GM18505 (cell line): ENCODE data around the gene WDR12.
"Not testable (repeated sequence)": the region's sequence is repeated elsewhere in the genome, so short reads cannot be mapped to it uniquely, and the experiment has no call there.

Experiments
- ATAC-seq: cut with Tn5 transposase; IDR thresholded peaks from one replicate; pipeline ENCODE4 v1.9.1; 2021; ENCODE audit not compliant: unreplicated experiment
- POLR2A ChIP-seq: IDR thresholded peaks from 4 replicates; pipeline ENCODE4 v1.6.1; 2011; ENCODE audit warnings: borderline replicate concordance; ENCODE audit not compliant: insufficient read depth, insufficient read length; ENCODE audit errors: extremely low read depth

WDR12 gene

GRCh38 chr2:202912342-202913201 is 1.1 kb upstream of the WDR12 start:
- TF ChIP-seq POLR2A = peak; percentile 48
- ATAC-seq = peak; percentile 56

- ATAC-seq = no peak
- no peak for TF ChIP-seq POLR2A
These were observed 316 bp downstream of the WDR12 start for GRCh38 chr2:202911203-202911511.

GRCh38 chr2:202910698-202911097 is 775 bp downstream of the WDR12 start:
- no peak for ATAC-seq
- no peak for TF ChIP-seq POLR2A

GRCh38 chr2:202910250-202910649 is 1.2 kb downstream of the WDR12 start:
- ATAC-seq = not testable (repeated sequence)

GRCh38 chr2:202909394-202910192 is 1.9 kb downstream of the WDR12 start:
- no peak for TF ChIP-seq POLR2A
- no peak for ATAC-seq

- no peak for ATAC-seq
- no peak for TF ChIP-seq POLR2A
These were observed 3.3 kb downstream of the WDR12 start for GRCh38 chr2:202908186-202908585.

- ATAC-seq = not testable (repeated sequence)
These were observed 6.0 kb downstream of the WDR12 start for GRCh38 chr2:202905507-202905906.

GRCh38 chr2:202885190-202885589 is 26.3 kb downstream of the WDR12 start:
- ATAC-seq = no peak
- no peak for TF ChIP-seq POLR2A

GRCh38 chr2:202883987-202884675 is 27.3 kb downstream of the WDR12 start:
- TF ChIP-seq POLR2A = no peak
- ATAC-seq = no peak

GRCh38 chr2:202881570-202881969 is 29.9 kb downstream of the WDR12 start:
- no peak for TF ChIP-seq POLR2A
- no peak for ATAC-seq

- no peak for ATAC-seq
- no peak for TF ChIP-seq POLR2A
These were observed 33.8 kb downstream of the WDR12 start for GRCh38 chr2:202877699-202878098.

- TF ChIP-seq POLR2A = peak; percentile 2
- peak; percentile 55 for ATAC-seq
These were observed 40.0 kb downstream of the WDR12 start, which contains the start of gene ICA1L for GRCh38 chr2:202871300-202872141. TSS of gene ICA1L (minus strand) at chr2:202871766. CDS start at chr2:202829009, 42,757 bp downstream.
